HEK293 (cell line): ENCODE measurements around the gene OR4Q3.

Source experiments
- CTCF ChIP-seq: fragments of 450-650 bp; formaldehyde crosslinking; IDR thresholded peaks from 2 replicates; pipeline ENCODE4 v1.5.1; 2016; ENCODE audit warnings: missing biosample characterization, missing genetic modification characterization
- REST ChIP-seq: fragments of 450-650 bp; formaldehyde crosslinking; IDR thresholded peaks from 2 replicates; pipeline ENCODE4 v1.5.1; 2016; ENCODE audit warnings: missing biosample characterization, missing genetic modification characterization
- SCRT1 ChIP-seq: fragments of 450-650 bp; formaldehyde crosslinking; IDR thresholded peaks from 2 replicates; pipeline ENCODE4 v1.5.1; 2016; ENCODE audit warnings: missing biosample characterization, missing genetic modification characterization, borderline replicate concordance
- ZBTB26 ChIP-seq: fragments of 450-650 bp; formaldehyde crosslinking; optimal IDR thresholded peaks from 2 replicates; pipeline ENCODE3; 2016; ENCODE audit warnings: missing biosample characterization, mild to moderate bottlenecking, missing genetic modification characterization
- ZFP41 ChIP-seq: fragments of 450-650 bp; formaldehyde crosslinking; IDR thresholded peaks from 2 replicates; pipeline ENCODE4 v1.5.1; 2016; ENCODE audit warnings: missing biosample characterization, missing genetic modification characterization, borderline replicate concordance
- ZNF302 ChIP-seq: fragments of 450-650 bp; formaldehyde crosslinking; IDR thresholded peaks from 2 replicates; pipeline ENCODE4 v1.5.1; 2016; ENCODE audit warnings: missing biosample characterization, missing genetic modification characterization, low read depth
- TF ChIP-seq, protein P1 (sequence below): fragments of 450-650 bp; formaldehyde crosslinking; IDR thresholded peaks from 2 replicates; pipeline ENCODE4 v1.5.1; 2017; ENCODE audit warnings: missing biosample characterization, missing genetic modification characterization

GRCh38 chr14:19771895-19772430 lies 28.6 kb downstream of the OR4Q3 start:
- TF ChIP-seq, protein P1, sequence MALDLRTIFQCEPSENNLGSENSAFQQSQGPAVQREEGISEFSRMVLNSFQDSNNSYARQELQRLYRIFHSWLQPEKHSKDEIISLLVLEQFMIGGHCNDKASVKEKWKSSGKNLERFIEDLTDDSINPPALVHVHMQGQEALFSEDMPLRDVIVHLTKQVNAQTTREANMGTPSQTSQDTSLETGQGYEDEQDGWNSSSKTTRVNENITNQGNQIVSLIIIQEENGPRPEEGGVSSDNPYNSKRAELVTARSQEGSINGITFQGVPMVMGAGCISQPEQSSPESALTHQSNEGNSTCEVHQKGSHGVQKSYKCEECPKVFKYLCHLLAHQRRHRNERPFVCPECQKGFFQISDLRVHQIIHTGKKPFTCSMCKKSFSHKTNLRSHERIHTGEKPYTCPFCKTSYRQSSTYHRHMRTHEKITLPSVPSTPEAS (tag by site-specific recombination) = no peak
- TF ChIP-seq SCRT1 = no peak
- TF ChIP-seq ZFP41 = no peak
- TF ChIP-seq REST = no peak
- TF ChIP-seq CTCF = no peak
- TF ChIP-seq ZBTB26 (tag by site-specific recombination) = no peak
- no peak for TF ChIP-seq ZNF302 (tag by site-specific recombination)
